B cell (primary cell): ENCODE data around the gene TP53I13. TPM values are rescaled to one million over a fixed set of nuclear protein-coding genes. Genes with fewer than 3 reads are reported as not detected.

ENCODE experiments used
- ATAC-seq: fragments of 200-7000 bp; cut with Tn5 transposase; one replicate; pipeline ENCODE4 v1.10.0; 2021; ENCODE audit warnings: low read depth, mild to moderate bottlenecking, moderate number of reproducible peaks, moderate library complexity
- CTCF ChIA-PET: fragments of 350-600 bp; sonication (Branson Sonifier 250); formaldehyde crosslinking; loops from one replicate; lab custom pipeline; 2021; ENCODE audit warnings: antibody characterized with exemption, inconsistent platforms; lab: Charles Lee
- POLR2A ChIA-PET: fragments of 350-600 bp; sonication (Branson Sonifier 250); formaldehyde crosslinking; loops from one replicate; lab custom pipeline; 2021; ENCODE audit warnings: antibody characterized with exemption; lab: Charles Lee
- DNase-seq: peaks from one replicate; pipeline ENCODE4 v3.0.0; 2013
- H2AFZ ChIP-seq: 2 replicates; pipeline ENCODE4 v1.6.1; 2012; ENCODE audit warnings: mild to moderate bottlenecking, low read depth, low read length; ENCODE audit not compliant: insufficient read depth, poor library complexity, severe bottlenecking
- H3K27ac ChIP-seq, 2 donors: 1 replicate in 1 of 2; 2 replicates in 1 of 2; pipeline ENCODE4 v1.5.1; 2012 to 2013; ENCODE audit warnings: low read length in 2 of 2, mild to moderate bottlenecking in 2 of 2, moderate library complexity in 1 of 2
- H3K27me3 ChIP-seq, 4 experiments: fragments of 200-600 bp in 1 of 4; sonication (generic) in 1 of 4; replicated peaks in 1 of 4; 1 replicate in 2 of 4; 2 replicates in 2 of 4; pipeline versions ENCODE4 v1.6.1 to v1.7.0; 2013 to 2016; ENCODE audit warnings: low read length in 3 of 4, mild to moderate bottlenecking in 2 of 4, mixed read lengths in 1 of 4, moderate library complexity in 1 of 4; ENCODE audit not compliant: insufficient read depth in 4 of 4, control insufficient read depth in 3 of 4; ENCODE audit errors: control extremely low read depth in 1 of 4
- H3K36me3 ChIP-seq, 2 experiments: replicated peaks in 1 of 2; 1 replicate in 1 of 2; 2 replicates in 1 of 2; pipeline versions ENCODE4 v1.6.1 to v1.7.1; 2013; ENCODE audit warnings: low read length in 1 of 2; ENCODE audit not compliant: insufficient read depth in 2 of 2, control insufficient read depth in 1 of 2; ENCODE audit errors: control extremely low read depth in 1 of 2, extremely low read depth in 1 of 2
- H3K4me1 ChIP-seq, 2 donors: fragments of 200-600 bp in 1 of 2; sonication (generic) in 1 of 2; 1 replicate in 1 of 2; 2 replicates in 1 of 2; pipeline versions ENCODE4 v1.5.1 to v1.6.1; 2013 to 2017; ENCODE audit warnings: low read length in 2 of 2; ENCODE audit not compliant: control insufficient read depth in 2 of 2, insufficient read depth in 2 of 2
- H3K4me2 ChIP-seq: replicated peaks from 2 replicates; pipeline ENCODE3; 2012; ENCODE audit warnings: mild to moderate bottlenecking, low read depth, low read length; ENCODE audit not compliant: poor library complexity, severe bottlenecking
- H3K4me3 ChIP-seq, 5 experiments: fragments of 200-600 bp in 1 of 5; sonication (generic) in 1 of 5; 1 replicate in 3 of 5; 2 replicates in 2 of 5; pipeline versions ENCODE4 v1.5.1 to v1.7.0; 2011 to 2016; ENCODE audit warnings: low read length in 4 of 5, mild to moderate bottlenecking in 4 of 5, low read depth in 2 of 5, control low read depth in 1 of 5, moderate library complexity in 1 of 5; ENCODE audit not compliant: insufficient read depth in 1 of 5; ENCODE audit errors: control extremely low read depth in 1 of 5, extremely low read depth in 1 of 5
- H3K79me2 ChIP-seq: fragments of 200-600 bp; sonication (generic); one replicate; pipeline ENCODE4 v1.6.0; 2016; ENCODE audit warnings: low read length; ENCODE audit not compliant: control insufficient read depth, insufficient read depth
- H3K9ac ChIP-seq: fragments of 200-600 bp; sonication (generic); 2 replicates; pipeline ENCODE4 v1.6.1; 2017; ENCODE audit warnings: mild to moderate bottlenecking, low read length, moderate library complexity
- H3K9me3 ChIP-seq, 3 donors: one replicate each; pipeline versions ENCODE4 v1.6.1 to v1.7.1; 2013; ENCODE audit warnings: low read length in 2 of 3; ENCODE audit not compliant: control insufficient read depth in 2 of 3, insufficient read depth in 1 of 3; ENCODE audit errors: control extremely low read depth in 1 of 3
- H4K20me1 ChIP-seq: 2 replicates; pipeline ENCODE4 v1.6.0; 2012; ENCODE audit warnings: mild to moderate bottlenecking, low read length; ENCODE audit not compliant: insufficient read depth, control insufficient read depth, poor library complexity, severe bottlenecking
- H3K27ac Mint-ChIP-seq: one replicate; pipeline ENCODE4 v1.8.0; 2021; ENCODE audit warnings: mixed read lengths
- H3K27me3 Mint-ChIP-seq: one replicate; pipeline ENCODE4 v1.8.0; 2021; ENCODE audit warnings: mixed read lengths
- H3K4me1 Mint-ChIP-seq: one replicate; pipeline ENCODE4 v1.8.0; 2021; ENCODE audit warnings: mixed read lengths
- H3K4me3 Mint-ChIP-seq: one replicate; pipeline ENCODE4 v1.8.0; 2021; ENCODE audit warnings: mixed read lengths
- H3K9me3 Mint-ChIP-seq: one replicate; pipeline ENCODE4 v1.8.0; 2022; ENCODE audit warnings: mixed read lengths; ENCODE audit not compliant: insufficient read depth
- CTCF ChIP-seq: fragments of 200-600 bp; IDR thresholded peaks from one replicate; pipeline ENCODE4 v1.8.0; 2022; ENCODE audit warnings: antibody characterized with exemption, mild to moderate bottlenecking
- WGBS: methylation state at CpG from one replicate; pipeline ENCODE4 v1.1.5; 2013; ENCODE audit warnings: missing lambda C conversion rate; ENCODE audit not compliant: insufficient coverage; 5-methylcytosine and 5-hydroxymethylcytosine counted together
- intact Hi-C: fragments of 100-400 bp; cut with micrococcal nuclease; formaldehyde crosslinking; loops from one replicate; pipeline ENCODE4 v1.10.0; 2022
- polyA plus RNA-seq: library from polyadenylated mRNA; depleted of rRNA; stranded (reverse); fragments of >200 nt; gene quantifications from 2 replicates; pipeline ENCODE4 v1.2.3, GENCODE V29; 2012
- total RNA-seq, 2 donors: library from RNA; stranded (reverse); fragments of 120-200 nt in 1 of 2; gene quantifications; 1 replicate in 1 of 2; 2 replicates in 1 of 2; pipeline versions ENCODE4 v1.2.3 to v1.2.4, GENCODE V29; 2013 to 2022

Gene TP53I13
- total and polyA plus RNA-seq, 2 donors (not counting 1 experiment from before 2014, with no cell fraction given), result 224 to 287 TPM

- TF ChIP-seq CTCF, result no peak
- Histone ChIP-seq H2AFZ (peak overlapping the region; percentile 99), H3K4me1 (peaks cover 50 to 63% of the 10 kb centered on the region in 2 donors), H3K4me3 (peak overlapping the region in 4 of 5 experiments; percentile 31 to 75 (median 44)), H3K79me2 (peaks cover 35% of the 10 kb centered on the region), H3K27ac (no peak overlapping the region), H3K27me3 (peaks cover 0 to 7% (median 2%) of the 10 kb centered on the region in 4 experiments), H3K36me3 (no peaks in the 10 kb centered on the region), H3K9me3 (peaks cover 0 to 2% (median 0%) of the 10 kb centered on the region in 3 donors), H3K4me2 (peak overlapping the region; percentile 99), H4K20me1 (peaks cover 14% of the 10 kb centered on the region), H3K9ac (peak overlapping the region; percentile 85)
- Mint-ChIP-seq H3K27me3 (no peaks in the 10 kb centered on the region), H3K9me3 (no peaks in the 10 kb centered on the region), H3K4me3 (peak overlapping the region; percentile 91), H3K27ac (peak overlapping the region; percentile 94), H3K4me1 (peaks cover 56% of the 10 kb centered on the region)
- intact Hi-C loops, result loop anchor here (1.0 to 5.0 kb wide), 3 partner anchors 11 to 171 kb away; no protein-coding TSS in a partner anchor
- ChIA-PET CTCF (interaction anchor here (0.6 to 4.7 kb wide), 30 partner anchors 8 to 504 kb away, joined by 3 to 126 read pairs (median 4); partner anchors contain the start of genes ABHD15 and TP53I13), POLR2A (interaction anchor here (1.0 to 3.0 kb wide), 4 partner anchors 11 to 24 kb away, joined by 3 to 18 read pairs (median 6); no protein-coding TSS in a partner anchor)
- no peak for ATAC-seq
- WGBS, result 4% methylated on average over 24 of the region's 31 CpGs
- DNase-seq, result peak; percentile 57
These were observed 22.7 kb downstream of the TP53I13 start for GRCh38 chr17:29591146-29591736.
